Hematopoietic multipotent progenitor cell treated with erythropoietin and hydrocortisone succinate and interleukin-3 and kit ligand, for 4 days (in vitro differentiated cells): ENCODE results near the gene GPI.

ENCODE experiments used
- DNase-seq: peaks from one replicate; pipeline ENCODE4 v3.0.0-alpha.2; 2015

The GPI gene

GRCh38 chr19:34405892-34406660 lies 41.1 kb downstream of the GPI start:
- DNase-seq: no peak

- DNase-seq: no peak
Measured at GRCh38 chr19:34408411-34408810, 43.4 kb downstream of the GPI start.

- no peak for DNase-seq
Measured at GRCh38 chr19:34409189-34410164, 44.5 kb downstream of the GPI start.

DNA sequence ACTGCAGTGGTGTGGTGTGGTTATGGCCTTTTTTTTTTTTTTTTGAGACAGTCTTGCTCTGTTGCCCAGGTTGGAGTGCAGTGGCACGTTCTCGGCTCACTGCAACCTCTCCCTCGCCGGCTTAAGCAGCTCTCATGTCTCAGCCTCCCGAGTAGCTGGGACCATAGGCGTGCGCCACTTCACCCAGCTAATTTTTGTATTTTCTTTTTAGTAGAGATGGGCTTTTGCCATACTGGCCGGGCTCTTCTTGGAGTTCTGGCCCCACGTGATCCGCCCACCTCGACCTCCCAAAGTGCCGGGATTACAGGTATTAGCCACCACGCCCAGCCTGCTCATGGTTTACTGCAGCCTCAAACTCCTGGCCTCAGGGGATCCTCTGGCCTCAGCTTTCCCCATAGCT lies 46.2 kb downstream of the GPI start:
- DNase-seq: no peak

GRCh38 chr19:34416021-34416545 lies 51.1 kb downstream of the GPI start:
- no peak for DNase-seq

- no peak for DNase-seq
Measured at GRCh38 chr19:34418300-34418699, 53.3 kb downstream of the GPI start.

GRCh38 chr19:34426096-34426661 lies 61.2 kb downstream of the GPI start:
- DNase-seq: no peak

DNA sequence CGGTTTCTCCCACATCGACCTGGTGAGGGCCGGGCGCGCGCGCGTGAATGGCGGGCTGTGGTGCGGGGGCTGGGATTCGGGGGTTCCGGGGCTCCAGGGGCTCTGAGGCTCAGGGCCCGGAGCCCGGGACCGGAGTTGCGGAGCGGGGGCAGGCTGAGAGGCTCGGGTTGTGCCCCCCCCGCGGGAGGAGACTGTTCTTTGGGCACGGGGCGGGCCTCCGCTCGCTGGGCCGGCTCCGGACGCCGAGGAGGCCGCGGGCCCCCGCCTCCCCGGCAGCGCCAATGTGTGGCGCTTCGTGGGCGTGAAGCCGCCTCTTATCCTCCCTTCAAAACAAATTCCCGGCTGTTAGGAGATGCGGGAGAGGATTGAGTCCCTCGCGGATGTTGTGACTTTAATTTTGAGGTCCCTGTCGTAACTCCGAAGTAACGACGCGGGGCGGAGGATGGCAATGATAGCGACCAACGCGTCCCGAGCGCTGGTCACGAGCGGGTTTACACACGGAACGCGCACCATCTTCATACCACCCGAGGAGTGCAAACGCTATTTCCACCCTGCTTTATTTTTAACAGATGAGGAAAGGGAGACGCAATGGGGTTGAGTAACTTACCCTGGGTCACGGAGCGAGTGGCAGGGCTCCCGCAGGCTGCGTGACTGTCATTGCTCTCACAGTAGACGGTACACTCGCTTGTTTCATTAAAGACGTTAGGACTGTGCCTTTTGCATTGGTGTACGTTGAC lies 63.7 kb downstream of the GPI start:
- peak; percentile 63 for DNase-seq

- peak; percentile 10 for DNase-seq
Measured at GRCh38 chr19:34429553-34429952, 64.6 kb downstream of the GPI start.

- peak; percentile 90 for DNase-seq
Measured at GRCh38 chr19:34430738-34431625, 66.0 kb downstream of the GPI start.

GRCh38 chr19:34431681-34432402 lies 66.8 kb downstream of the GPI start:
- DNase-seq: no peak

- DNase-seq: no peak
Measured at GRCh38 chr19:34432797-34433196, 67.8 kb downstream of the GPI start.

GRCh38 chr19:34436716-34437115 lies 71.7 kb downstream of the GPI start:
- DNase-seq: no peak

GRCh38 chr19:34448191-34448590 lies 83.2 kb downstream of the GPI start:
- no peak for DNase-seq
